ENCODE measurements around the gene MYH10. TPM values are rescaled to one million over a fixed set of nuclear protein-coding genes. Genes with fewer than 3 reads are reported as not detected.

Gene MYH10
- total RNA-seq, 1 donor from 2014 or later: 142 TPM

DNA sequence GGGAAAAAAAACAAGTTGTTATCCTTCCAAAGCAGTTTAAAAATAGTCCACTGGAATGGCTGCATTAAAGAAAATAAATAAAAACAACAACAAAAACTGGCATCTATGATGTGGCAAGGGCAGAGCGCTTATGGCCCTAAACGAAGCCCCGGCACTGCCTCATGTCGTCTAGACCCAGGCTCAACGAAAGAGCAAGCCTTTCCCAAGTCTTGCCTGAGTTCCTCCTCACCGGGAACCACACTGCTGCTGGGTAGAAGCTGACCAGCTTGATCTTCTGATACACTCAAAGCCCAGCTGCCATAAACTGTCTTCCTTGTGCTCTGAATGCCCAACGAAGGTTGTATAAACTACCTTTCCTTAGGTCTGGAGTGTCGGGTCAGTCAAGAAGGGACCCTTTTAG lies 157.9 kb downstream of the MYH10 start:
- DNase-seq: no peak

DNA sequence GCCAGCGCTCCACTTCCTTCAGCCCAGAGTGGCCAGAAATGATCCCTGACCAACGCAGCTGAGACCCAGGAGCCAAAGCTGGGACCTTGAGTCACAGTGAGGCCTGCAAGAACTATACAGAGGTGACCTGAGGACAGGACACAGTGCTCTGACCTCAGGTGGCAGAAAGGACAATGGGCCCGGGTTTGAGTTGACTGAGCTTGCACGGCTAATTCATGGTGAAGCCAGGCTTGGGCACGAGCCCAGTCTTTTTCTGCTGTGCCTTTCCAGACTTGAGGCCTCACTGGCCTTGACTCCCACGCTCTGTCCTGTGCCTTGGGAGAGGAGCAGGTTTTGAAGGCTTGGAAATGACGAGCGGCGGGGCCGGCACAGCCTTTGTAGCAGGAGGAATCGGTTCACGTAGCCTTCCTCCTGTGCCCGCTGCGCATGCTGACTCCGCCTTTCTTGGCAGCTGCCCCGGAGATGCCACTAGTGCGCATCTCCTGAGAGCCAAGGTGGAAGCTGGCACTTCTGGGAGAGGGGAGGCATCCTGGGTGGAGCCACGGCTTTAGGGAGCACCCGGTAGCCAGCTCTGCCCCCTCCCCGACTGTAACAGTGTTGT lies 160.0 kb downstream of the MYH10 start:
- peak; percentile 54 for DNase-seq

DNA sequence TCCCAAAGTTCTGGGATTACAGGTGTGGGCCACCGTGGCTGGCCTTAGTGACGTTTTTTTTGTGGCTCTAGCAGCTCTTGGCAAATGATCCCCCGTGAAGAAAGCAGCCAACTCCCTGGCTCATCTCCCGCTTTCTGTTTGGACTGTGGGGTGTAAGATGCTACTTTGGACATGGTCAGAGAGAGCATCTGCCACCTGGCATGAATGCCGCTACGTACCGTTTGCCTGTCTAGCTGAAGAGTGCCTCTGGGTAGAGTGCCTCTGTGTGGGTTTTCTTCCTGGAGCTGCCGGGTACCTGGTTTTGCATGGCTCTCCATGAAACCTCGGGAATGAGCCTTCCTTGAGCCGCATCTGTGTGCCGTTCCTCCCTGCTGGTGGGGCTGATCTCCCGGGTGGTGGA lies 160.6 kb downstream of the MYH10 start:
- no peak for DNase-seq

DNA sequence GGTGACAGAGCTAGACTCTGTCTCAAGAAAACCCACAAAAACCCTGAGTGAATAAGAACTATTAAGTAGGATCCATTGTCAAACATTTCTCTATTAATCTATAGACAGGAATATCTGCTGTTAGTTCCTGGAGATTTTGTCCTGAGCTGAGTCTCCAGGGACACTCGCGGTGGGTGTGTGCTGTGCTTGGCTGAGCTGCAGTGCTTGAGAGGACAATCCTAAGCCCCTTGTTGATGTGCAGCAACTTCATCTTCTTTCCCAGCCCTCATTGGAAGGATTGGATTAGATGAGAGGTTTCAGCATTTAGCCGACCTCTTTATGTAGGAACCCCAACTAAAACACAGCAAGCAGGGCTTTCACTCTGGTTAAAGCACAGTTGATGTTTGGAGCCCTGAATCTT lies 161.5 kb downstream of the MYH10 start:
- DNase-seq: no peak

GRCh38 chr17:8468127-8468526 lies 162.4 kb downstream of the MYH10 start:
- DNase-seq: no peak

DNA sequence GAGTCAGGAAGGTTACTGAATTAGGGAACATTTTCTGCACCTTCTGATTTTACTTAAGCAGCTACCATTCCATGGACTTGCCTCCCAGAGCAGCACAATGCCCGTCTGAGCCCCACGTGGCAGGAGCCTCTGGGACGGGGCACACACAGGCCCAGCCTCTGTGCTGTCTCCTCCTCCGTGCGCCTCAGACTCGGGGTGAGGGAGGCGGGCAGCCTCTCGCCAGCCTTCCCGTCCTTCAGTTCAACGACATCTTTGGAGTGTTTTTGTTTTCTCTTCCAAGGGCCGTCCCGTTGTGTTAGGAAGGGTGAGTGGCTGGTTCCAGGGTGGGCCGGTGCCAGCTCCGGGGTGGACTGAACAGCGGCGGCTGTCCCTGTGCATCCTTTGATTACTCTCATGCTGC lies 163.0 kb downstream of the MYH10 start:
- no peak for DNase-seq

GRCh38 chr17:8466873-8467272 lies 163.7 kb downstream of the MYH10 start:
- DNase-seq: no peak

DNA sequence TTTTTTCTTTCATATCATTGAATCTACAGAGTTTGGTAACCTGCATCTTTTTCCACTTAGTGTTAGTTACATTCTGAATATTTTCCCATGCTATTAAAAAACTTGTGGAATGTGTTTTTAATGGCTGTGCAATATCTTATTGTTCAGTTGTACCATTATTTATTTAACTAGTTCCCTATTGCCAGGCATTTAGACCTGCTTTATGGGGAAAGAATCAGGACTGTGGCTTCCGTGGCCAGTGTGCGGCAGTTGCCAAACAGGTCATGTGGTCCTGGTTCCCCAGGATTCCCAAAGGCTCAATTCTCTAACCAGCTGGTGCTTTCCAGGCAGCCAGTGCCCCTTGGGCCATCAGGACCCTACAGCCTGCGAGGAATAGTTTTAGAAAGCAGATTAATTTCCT lies 164.1 kb downstream of the MYH10 start:
- no peak for DNase-seq

DNA sequence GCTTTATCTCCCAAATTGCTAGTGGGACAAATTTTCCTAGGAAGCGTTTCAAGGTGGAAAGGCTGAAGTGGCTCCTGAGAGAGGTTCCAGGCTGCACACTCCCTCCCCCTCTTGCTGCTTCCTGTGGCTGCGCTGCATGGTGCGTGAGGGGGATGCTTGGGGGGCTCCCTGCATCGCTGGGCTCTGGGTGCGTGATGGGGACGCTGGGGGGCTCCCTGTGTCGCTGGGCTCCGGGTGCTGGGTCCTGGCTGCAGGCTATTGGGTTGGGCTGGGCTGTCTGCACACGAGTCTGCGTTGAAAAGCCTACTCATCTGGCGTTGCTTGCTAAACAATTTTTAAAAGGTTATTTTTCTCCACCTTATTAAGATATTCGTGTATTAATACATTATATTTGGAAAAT lies 164.8 kb downstream of the MYH10 start:
- no peak for DNase-seq

DNA sequence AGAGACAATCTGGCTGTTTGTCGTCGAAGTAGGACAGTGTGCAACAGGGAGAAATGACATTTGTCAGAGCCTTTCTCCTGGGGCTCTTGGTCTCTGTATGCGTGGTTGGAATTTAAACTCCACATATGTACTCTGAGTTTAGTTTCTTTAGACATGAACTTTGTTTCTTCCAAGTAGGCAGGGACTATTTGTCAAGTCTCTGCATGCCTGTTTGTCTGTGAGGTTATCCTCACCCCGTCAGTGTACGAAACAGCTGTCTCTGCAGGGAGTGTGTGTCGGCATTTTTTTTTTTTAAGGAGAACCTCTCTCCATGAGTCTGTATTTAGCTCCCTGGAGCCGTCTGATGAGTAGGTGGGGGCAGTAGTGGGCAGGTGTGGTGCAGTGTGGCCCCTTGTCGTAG lies 165.2 kb downstream of the MYH10 start:
- no peak for DNase-seq

- DNase-seq: no peak
These were observed 165.6 kb downstream of the MYH10 start for GRCh38 chr17:8464941-8465340.

DNA sequence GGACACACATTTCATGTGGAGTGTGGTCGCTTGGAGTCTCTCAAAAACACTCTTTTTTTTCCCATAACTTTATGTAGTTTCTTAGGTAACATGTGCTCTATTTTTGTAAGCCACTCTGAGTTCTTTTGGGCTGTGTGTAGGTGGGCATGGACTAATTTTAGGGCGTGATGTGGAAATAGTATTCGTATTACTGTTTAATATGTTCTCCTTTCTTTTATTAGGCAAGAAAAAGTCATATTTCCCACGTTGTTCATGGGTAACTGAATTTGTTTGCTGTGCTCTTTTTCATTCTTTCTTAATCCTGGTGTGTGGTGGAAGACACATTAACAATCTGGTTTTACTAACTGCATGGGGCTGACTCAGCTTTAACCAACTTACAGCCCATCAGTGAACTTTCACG lies 167.4 kb downstream of the MYH10 start:
- DNase-seq: no peak

DNA sequence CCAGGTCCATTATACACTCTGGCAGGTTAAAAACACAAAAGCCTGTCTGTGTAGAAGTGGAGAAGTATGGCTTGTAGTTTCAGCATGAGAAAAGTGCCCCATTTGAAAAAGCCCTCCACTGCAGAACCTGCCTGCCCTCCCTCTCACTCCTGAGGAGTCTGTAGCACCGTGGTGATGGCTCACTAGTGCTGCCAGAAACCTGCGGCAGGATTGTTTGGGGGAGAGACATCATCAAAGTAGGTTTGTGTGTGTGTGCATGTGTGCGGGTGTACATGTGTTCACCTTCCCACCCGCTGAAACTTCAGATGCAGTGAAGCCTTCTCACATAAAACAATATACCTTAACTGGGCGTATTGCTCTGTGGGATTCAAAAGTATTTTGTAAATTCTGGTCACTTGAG lies 168.0 kb downstream of the MYH10 start:
- DNase-seq: no peak

GRCh38 chr17:8459831-8460230 lies 170.7 kb downstream of the MYH10 start:
- no peak for DNase-seq

DNA sequence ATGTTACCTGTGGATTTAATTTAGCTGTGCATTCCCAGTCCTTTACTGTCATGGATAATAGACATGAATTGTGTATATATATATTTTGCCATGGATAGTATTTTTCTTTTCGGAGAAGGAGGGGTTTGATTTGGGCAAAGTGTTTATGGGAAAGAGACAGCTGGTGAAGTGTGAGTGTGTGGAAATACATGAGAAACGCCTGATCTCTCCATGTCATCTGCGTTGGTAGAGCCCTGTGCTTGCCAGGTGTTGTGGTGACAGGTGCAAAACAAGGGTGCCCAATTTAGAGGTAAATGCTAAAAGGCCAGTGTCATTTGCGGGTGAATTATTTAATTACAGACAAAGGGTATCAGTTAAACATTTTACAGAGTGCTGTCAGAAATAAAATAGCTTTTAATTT lies 171.4 kb downstream of the MYH10 start:
- DNase-seq: no peak

DNA sequence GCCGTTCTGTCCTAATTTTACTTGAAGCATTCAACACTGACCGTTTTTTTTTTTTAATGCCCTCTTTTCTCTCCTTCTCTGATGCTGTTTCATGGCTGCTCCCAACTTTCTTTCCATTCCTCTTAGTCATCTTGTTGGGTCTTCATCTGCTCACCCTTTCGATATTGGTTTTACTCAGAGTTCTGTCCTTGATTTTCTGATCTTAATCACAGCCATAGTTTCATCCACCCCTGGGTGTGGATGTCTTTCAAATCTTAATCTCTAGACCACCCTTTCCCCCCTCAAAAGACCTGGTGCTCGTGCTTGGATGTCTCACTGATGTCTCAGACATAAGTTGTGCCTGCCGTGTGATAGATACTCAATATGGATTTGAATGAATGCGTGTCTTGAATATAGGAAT lies 172.4 kb downstream of the MYH10 start:
- DNase-seq: no peak

DNA sequence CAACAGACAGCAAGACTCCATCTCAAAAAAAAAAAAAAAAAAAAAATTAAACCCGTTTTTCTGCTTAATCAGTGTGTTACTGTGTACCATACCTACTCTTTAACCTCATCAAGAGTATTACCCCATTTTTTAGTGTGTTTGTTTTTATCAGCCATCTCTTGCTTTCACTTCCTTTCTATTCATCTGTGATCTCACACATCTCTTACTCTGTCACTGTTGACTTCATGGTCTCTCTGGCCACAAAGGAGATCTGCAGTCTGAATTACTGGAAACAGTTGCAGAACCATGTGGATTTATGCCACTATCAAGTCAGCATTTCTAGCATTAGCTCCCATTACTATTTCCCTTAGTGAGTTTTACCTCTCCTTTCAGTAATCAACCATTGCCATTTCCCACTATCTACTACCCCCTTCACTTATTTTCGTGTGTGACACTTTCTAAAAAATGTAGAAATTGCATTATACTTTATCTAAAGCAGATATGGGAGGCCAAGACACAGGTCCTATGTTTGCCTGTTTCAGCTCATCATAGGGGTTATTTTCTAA lies 174.8 kb downstream of the MYH10 start:
- DNase-seq: no peak

DNA sequence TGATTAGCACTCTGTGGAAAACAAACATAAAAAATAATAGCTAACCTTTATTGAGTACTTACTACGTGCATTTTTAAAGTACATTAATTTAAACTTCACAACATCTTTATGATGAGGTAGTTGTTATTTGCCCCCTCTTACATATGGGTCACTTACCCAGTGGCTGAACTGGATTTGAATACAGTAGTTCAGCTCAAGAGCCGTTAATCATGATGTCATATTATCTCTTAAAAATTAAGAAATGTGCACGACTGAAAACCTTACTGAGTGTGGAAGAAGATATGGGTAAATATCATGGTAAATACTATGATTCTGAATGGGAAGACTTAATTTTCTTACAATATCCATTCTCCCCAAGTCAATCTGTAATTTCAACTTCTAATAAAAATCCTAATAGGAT lies 177.2 kb downstream of the MYH10 start:
- DNase-seq: no peak

GRCh38 chr17:8451933-8452614 lies 178.5 kb downstream of the MYH10 start:
- no peak for DNase-seq

- DNase-seq: no peak
These were observed 182.2 kb downstream of the MYH10 start for GRCh38 chr17:8448310-8448709.

GRCh38 chr17:8447799-8448198 lies 182.7 kb downstream of the MYH10 start:
- no peak for DNase-seq

DNA sequence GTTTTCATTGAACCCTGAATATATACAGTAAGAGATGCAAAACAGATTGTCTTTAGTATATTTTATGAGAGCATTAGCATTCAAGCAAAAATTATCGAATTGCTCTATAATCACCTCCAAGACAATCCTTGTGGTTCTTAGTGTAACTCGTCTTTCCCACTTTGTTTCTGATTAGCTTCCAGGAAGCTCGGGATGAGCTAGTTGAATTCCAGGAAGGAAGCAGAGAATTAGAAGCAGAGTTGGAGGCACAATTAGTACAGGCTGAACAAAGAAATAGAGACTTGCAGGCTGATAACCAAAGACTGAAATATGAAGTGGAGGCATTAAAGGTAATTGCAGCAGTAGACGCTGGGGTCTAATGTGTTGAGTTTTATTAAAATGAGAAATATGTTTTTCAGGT lies 185.0 kb downstream of the MYH10 start:
- no peak for DNase-seq

DNA sequence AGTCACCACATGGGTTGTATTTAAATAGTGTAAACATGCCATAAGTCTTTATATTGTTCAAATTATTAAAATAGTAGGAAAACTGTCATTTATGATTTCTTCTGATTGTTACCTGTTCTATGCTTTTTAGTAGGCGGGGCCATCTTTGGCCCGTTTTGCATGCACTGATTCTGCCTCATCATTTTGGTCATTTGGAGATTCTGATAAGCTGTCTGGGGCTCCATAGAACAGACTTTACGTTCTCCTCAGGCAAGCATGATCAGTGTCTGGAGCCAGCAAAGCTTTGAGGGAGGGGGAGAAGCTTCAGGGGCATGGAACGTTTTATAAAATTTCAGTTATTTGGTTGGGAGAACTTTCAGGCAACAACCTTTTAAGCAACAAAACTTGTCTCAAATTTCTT lies 186.0 kb downstream of the MYH10 start:
- no peak for DNase-seq

- DNase-seq: no peak
These were observed 186.8 kb downstream of the MYH10 start for GRCh38 chr17:8443756-8444155.
